GM23248 (cell line): ENCODE results near the gene IDH3A.

Source experiments
- EZH2 ChIP-seq: fragments of 200-600 bp; sonication (generic); IDR thresholded peaks from 2 replicates; pipeline ENCODE4 v1.6.1; 2018; ENCODE audit warnings: antibody characterized with exemption, mild to moderate bottlenecking; ENCODE audit not compliant: insufficient read depth, poor library complexity, severe bottlenecking
- EZH2phosphoT487 ChIP-seq: fragments of 200-600 bp; sonication (generic); IDR thresholded peaks from 2 replicates; pipeline ENCODE4 v1.6.1; 2018; ENCODE audit warnings: antibody characterized with exemption, moderate library complexity, mild to moderate bottlenecking, low read depth; ENCODE audit not compliant: insufficient read depth

DNA sequence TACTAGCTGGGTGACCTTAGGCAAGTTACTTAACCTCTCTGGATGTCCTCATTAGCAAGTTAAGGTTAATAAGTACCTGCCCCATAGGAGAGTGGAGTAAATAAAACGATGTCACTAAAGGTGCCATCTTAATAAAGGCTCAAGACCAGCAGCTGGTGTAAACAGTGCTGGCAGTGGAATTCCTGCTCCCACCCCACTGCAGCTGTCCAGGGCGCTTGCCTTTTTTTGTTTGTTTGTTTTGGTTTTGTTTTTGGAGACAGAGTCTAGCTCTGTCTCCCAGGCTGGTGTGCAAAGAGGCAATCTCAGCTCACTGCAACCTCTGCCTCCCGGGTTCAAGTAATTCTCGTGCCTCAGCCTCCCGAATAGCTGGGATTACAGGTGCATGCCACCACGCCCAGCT is 28.9 kb downstream of the IDH3A start:
- no peak for TF ChIP-seq EZH2
- no peak for TF ChIP-seq EZH2phosphoT487
